Neural cell (in vitro differentiated cells): Measurements from ENCODE around the gene MMS19.

ENCODE experiments used
- EZH2 ChIP-seq: fragments of 200-600, 300-800 bp; shearing (Covaris generic), sonication (generic); IDR thresholded peaks from 2 replicates; pipeline ENCODE4 v1.6.1; 2014; ENCODE audit warnings: antibody characterized with exemption, low read length, borderline replicate concordance, mild to moderate bottlenecking; ENCODE audit not compliant: insufficient read depth, poor library complexity, severe bottlenecking
- POLR2AphosphoS5 ChIP-seq: IDR thresholded peaks from 2 replicates; pipeline ENCODE4 v1.6.1; 2012
- TAF1 ChIP-seq: IDR thresholded peaks from 2 replicates; pipeline ENCODE4 v1.6.1; 2012; ENCODE audit warnings: low read depth
- TF ChIP-seq, protein P1 (sequence below): fragments of 450-650 bp; IDR thresholded peaks from 2 replicates; pipeline ENCODE4 v1.5.1; 2014; ENCODE audit warnings: antibody characterized with exemption, mild to moderate bottlenecking, moderate library complexity; ENCODE audit not compliant: poor library complexity, severe bottlenecking

DNA sequence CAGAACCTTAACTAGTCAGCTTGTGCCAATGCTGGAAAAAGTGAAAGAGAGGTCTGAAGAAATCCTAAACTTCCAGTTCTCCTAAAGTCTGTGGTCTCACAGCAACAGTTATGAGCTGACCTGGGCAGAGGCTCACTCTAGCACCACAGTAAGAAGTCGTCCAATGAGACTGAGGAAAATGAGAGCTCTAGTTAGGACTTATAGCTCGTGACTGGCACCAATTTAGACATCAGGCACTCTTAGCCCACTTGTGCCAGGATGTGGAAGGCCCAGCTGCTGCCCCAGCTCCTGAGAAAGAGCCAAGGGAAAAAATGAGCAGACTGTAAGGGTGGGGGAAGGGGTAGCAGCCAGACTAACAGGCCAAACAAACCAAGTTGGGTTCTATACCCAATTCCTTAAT is 7.6 kb downstream of the MMS19 start:
- TF ChIP-seq, protein P1, sequence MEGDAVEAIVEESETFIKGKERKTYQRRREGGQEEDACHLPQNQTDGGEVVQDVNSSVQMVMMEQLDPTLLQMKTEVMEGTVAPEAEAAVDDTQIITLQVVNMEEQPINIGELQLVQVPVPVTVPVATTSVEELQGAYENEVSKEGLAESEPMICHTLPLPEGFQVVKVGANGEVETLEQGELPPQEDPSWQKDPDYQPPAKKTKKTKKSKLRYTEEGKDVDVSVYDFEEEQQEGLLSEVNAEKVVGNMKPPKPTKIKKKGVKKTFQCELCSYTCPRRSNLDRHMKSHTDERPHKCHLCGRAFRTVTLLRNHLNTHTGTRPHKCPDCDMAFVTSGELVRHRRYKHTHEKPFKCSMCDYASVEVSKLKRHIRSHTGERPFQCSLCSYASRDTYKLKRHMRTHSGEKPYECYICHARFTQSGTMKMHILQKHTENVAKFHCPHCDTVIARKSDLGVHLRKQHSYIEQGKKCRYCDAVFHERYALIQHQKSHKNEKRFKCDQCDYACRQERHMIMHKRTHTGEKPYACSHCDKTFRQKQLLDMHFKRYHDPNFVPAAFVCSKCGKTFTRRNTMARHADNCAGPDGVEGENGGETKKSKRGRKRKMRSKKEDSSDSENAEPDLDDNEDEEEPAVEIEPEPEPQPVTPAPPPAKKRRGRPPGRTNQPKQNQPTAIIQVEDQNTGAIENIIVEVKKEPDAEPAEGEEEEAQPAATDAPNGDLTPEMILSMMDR: no peak
- TF ChIP-seq EZH2 (no peak), TAF1 (no peak), POLR2AphosphoS5 (no peak)
